Stomach smooth muscle (tissue), 2 donors: ENCODE results near the gene NENF.
"Not testable (repeated sequence)": the region's sequence is repeated elsewhere in the genome, so short reads cannot be mapped to it uniquely, and the experiment has no call there.

Experiments
- H3K27ac ChIP-seq: one replicate; pipeline ENCODE4 v1.7.0; 2013; ENCODE audit warnings: mild to moderate bottlenecking, low read length, inconsistent platforms
- H3K27me3 ChIP-seq, 2 donors: one replicate each; pipeline ENCODE4 v1.7.0; 2013; ENCODE audit warnings: low read length in 2 of 2; ENCODE audit not compliant: insufficient read depth in 2 of 2, control insufficient read depth in 1 of 2
- H3K36me3 ChIP-seq, 2 donors: one replicate each; pipeline ENCODE4 v1.7.0; 2013; ENCODE audit warnings: low read length in 2 of 2; ENCODE audit not compliant: control insufficient read depth in 2 of 2, insufficient read depth in 2 of 2
- H3K4me1 ChIP-seq: one replicate; pipeline ENCODE4 v1.7.0; 2013; ENCODE audit warnings: low read length; ENCODE audit not compliant: control insufficient read depth, insufficient read depth
- H3K4me3 ChIP-seq, 2 donors: one replicate each; pipeline ENCODE4 v1.7.0; 2013; ENCODE audit warnings: low read length in 2 of 2
- H3K9ac ChIP-seq, 2 donors: one replicate each; pipeline ENCODE4 v1.7.0; 2013; ENCODE audit warnings: low read length in 2 of 2, mild to moderate bottlenecking in 1 of 2
- H3K9me3 ChIP-seq, 2 donors: one replicate each; pipeline ENCODE4 v1.7.0; 2013; ENCODE audit warnings: low read length in 2 of 2; ENCODE audit not compliant: control insufficient read depth in 2 of 2
- donor health status: healthy.
- donor health status: Pancreatic carcinoma.

NENF gene

GRCh38 chr1:212471891-212472675, 39.4 kb downstream of the NENF start:
- Histone ChIP-seq H3K36me3 (no peaks in the 10 kb centered on the region), H3K4me3 (no peak overlapping the region)

GRCh38 chr1:212473729-212474128, 41.0 kb downstream of the NENF start:
- peaks cover 11% of the 10 kb centered on the region for H3K4me1 ChIP-seq
- no peaks in the 10 kb centered on the region for H3K9me3 ChIP-seq
- no peaks in the 10 kb centered on the region for H3K36me3 ChIP-seq
- no peak overlapping the region for H3K9ac ChIP-seq
- H3K4me3 ChIP-seq, result no peak overlapping the region
- H3K27me3 ChIP-seq, result no peaks in the 10 kb centered on the region
- no peak overlapping the region for H3K27ac ChIP-seq

More at GRCh38 chr1:212471891-212472675, 39.4 kb downstream of the NENF start:
- no peak overlapping the region for H3K27ac ChIP-seq
- H3K9me3 ChIP-seq, result no peaks in the 10 kb centered on the region
- peaks cover 13% of the 10 kb centered on the region for H3K4me1 ChIP-seq
- no peak overlapping the region for H3K9ac ChIP-seq
- no peaks in the 10 kb centered on the region for H3K27me3 ChIP-seq

DNA sequence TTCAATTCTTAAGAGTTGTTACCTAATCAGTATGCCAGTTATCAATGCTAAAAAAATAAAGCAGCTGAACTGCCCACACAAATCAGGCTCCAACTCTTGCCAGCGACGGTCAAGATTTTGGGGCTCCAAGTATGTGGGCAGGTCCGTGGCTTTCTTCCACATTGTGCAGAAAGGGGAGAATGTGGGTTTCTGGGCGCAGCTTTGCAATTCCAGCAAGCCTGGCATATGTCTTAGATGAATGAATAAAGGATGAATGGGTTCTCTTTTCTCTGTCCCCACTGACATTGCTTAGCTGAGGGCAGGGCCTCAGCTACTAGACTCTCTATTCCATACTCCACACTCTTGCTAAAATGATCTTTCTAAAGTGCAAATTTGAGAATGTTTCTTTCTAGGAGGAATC, 42.4 kb downstream of the NENF start:
- Histone ChIP-seq H3K27me3 (no peaks in the 10 kb centered on the region), H3K4me3 (no peak overlapping the region), H3K27ac (no peak overlapping the region), H3K9me3 (no peaks in the 10 kb centered on the region), H3K36me3 (no peaks in the 10 kb centered on the region), H3K4me1 (peaks cover 6% of the 10 kb centered on the region), H3K9ac (no peak overlapping the region)

GRCh38 chr1:212475831-212476230, 43.1 kb downstream of the NENF start:
- H3K9ac ChIP-seq, H3K27me3 ChIP-seq, H3K36me3 ChIP-seq: not testable (repeated sequence)

GRCh38 chr1:212477014-212477679, 44.4 kb downstream of the NENF start:
- Histone ChIP-seq H3K27me3 (no peaks in the 10 kb centered on the region), H3K9ac (no peak overlapping the region), H3K27ac (no peak overlapping the region), H3K36me3 (no peaks in the 10 kb centered on the region), H3K9me3 (no peaks in the 10 kb centered on the region), H3K4me1 (no peaks in the 10 kb centered on the region), H3K4me3 (peak overlapping the region in 1 of 2 donors; percentile 15)

More at GRCh38 chr1:212475831-212476230, 43.1 kb downstream of the NENF start:
- H3K9me3 ChIP-seq, H3K4me1 ChIP-seq, H3K27ac ChIP-seq, H3K4me3 ChIP-seq: not testable (repeated sequence)

DNA sequence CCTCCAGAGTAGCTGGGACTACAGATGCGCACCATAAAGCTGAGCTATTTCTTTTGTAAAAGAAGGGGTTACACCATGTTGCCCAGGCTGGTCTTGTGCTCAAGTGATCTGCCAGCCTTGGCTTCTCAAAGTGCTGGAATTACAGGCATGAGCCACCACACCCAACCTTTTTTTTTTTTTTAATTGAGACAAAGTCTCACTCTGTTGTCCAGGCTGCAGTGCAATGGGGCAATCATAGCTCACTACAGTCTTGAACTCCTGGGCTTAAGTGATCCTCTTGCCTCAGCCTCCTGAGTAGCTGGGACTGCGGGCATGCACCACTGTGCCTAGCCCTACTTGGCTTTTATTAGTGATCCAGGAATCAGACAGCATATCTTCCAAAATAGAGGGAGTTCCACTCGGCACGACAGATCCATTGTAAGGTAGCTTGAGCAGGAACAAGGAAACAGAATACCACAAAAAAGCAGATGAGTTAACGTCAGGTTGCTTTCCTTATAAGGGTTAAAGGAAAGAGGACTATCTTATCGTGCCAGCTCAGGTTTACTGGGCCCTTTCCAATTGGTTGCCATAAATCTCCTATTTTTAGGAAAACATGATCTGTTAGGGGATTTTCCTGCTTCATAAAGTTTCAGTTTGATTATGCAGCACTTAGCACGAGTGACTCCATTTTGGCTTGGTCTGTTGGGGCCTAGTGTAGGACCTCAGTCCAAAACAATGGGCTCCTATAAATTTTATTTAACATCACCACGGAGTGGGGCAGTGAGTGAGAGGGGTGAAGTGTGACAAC, 45.2 kb downstream of the NENF start:
- H3K27me3 ChIP-seq, result no peaks in the 10 kb centered on the region
- no peaks in the 10 kb centered on the region for H3K9me3 ChIP-seq
- no peaks in the 10 kb centered on the region for H3K4me1 ChIP-seq
- H3K36me3 ChIP-seq, result no peaks in the 10 kb centered on the region
- H3K9ac ChIP-seq, result no peak overlapping the region
- no peak overlapping the region for H3K4me3 ChIP-seq
- no peak overlapping the region for H3K27ac ChIP-seq

GRCh38 chr1:212478467-212479025, 45.8 kb downstream of the NENF start:
- H3K4me3 ChIP-seq, result no peak overlapping the region
- H3K27ac ChIP-seq, result no peak overlapping the region
- H3K36me3 ChIP-seq, result no peaks in the 10 kb centered on the region

DNA sequence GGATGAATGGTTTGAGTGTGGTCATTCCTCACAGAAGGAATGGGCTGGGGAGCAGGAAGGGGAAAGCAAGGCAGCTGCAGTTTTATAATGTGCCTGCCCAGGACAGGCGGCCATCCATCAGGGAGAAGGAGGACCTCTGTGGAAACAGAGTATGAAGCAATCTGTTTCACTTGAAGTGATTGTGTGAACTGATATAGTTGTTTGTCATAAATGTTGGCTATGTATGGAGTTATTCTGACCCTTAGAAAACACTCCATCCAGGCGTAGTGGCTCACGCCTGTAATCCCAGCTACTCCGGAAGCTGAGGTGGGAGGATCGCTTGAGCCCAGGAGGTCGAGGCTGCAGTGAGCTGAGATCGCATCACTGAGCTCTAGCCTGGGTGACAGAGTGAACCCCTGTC, 46.5 kb downstream of the NENF start:
- Histone ChIP-seq H3K9me3 (no peaks in the 10 kb centered on the region), H3K4me1 (no peaks in the 10 kb centered on the region), H3K27ac (no peak overlapping the region)

More at GRCh38 chr1:212478467-212479025, 45.8 kb downstream of the NENF start:
- H3K27me3 ChIP-seq, result no peaks in the 10 kb centered on the region
- H3K9me3 ChIP-seq, result no peaks in the 10 kb centered on the region
- no peaks in the 10 kb centered on the region for H3K4me1 ChIP-seq
- H3K9ac ChIP-seq, result no peak overlapping the region

GRCh38 chr1:212480711-212481437, 48.2 kb downstream of the NENF start:
- H3K27ac ChIP-seq, H3K36me3 ChIP-seq, H3K9me3 ChIP-seq, H3K4me3 ChIP-seq, H3K9ac ChIP-seq, H3K27me3 ChIP-seq, H3K4me1 ChIP-seq: not testable (repeated sequence)

More for the DNA sequence above, 46.5 kb downstream of the NENF start:
- H3K27me3 ChIP-seq, result no peaks in the 10 kb centered on the region
- no peak overlapping the region for H3K4me3 ChIP-seq
- no peak overlapping the region for H3K9ac ChIP-seq
- H3K36me3 ChIP-seq, result no peaks in the 10 kb centered on the region

DNA sequence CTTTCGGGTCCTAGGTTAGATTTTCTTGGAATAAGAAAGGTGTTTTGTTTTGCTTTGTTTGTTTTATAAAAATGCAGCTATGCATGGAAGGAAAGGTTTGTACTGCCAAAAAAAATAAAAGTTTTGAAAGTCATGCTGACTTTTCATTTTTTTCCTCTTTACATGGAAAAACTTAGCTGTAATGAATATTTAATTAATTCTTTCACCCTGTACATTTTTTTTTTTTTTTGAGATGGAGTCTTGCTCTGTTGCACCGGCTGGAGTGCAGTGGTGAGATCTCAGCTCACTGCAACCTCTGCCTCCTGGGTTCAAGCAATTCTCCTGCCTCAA, 48.7 kb downstream of the NENF start:
- no peaks in the 10 kb centered on the region for H3K9me3 ChIP-seq
- no peaks in the 10 kb centered on the region for H3K36me3 ChIP-seq
- no peaks in the 10 kb centered on the region for H3K4me1 ChIP-seq
- H3K27ac ChIP-seq, result no peak overlapping the region
- no peak overlapping the region for H3K9ac ChIP-seq
- H3K27me3 ChIP-seq, result no peaks in the 10 kb centered on the region
- H3K4me3 ChIP-seq, result no peak overlapping the region
